GM12872 (cell line): ENCODE results near the gene SPECC1.

Experiments used
- TF ChIP-seq, protein P1 (sequence below): IDR thresholded peaks from 3 replicates; pipeline ENCODE4 v1.5.1; 2011; ENCODE audit warnings: low read depth, mild to moderate bottlenecking, low read length, moderate library complexity; ENCODE audit not compliant: insufficient read depth

The SPECC1 gene

DNA sequence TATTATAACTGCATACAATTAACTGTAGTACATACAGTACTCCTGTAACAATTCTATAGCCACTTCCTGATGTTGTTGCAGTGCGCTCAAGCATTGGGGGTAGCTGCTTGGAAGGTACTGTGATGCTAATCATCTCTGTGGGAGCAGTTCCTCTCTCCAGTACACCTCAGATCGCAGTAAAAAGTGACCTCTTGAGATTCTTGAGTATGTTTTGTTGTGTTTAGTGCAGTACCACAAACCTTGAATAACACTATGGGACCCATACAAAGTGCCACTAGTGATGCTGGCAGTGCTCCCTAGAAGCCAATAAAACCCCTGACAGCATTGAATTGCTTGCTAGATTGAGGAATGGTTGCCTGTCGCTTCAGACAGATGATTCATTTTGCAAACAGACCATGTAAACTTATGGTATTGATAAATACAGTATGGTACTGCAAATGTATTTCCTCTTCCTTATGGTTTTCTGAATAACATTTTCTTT, 193.0 kb downstream of the SPECC1 start:
- TF ChIP-seq, protein P1, sequence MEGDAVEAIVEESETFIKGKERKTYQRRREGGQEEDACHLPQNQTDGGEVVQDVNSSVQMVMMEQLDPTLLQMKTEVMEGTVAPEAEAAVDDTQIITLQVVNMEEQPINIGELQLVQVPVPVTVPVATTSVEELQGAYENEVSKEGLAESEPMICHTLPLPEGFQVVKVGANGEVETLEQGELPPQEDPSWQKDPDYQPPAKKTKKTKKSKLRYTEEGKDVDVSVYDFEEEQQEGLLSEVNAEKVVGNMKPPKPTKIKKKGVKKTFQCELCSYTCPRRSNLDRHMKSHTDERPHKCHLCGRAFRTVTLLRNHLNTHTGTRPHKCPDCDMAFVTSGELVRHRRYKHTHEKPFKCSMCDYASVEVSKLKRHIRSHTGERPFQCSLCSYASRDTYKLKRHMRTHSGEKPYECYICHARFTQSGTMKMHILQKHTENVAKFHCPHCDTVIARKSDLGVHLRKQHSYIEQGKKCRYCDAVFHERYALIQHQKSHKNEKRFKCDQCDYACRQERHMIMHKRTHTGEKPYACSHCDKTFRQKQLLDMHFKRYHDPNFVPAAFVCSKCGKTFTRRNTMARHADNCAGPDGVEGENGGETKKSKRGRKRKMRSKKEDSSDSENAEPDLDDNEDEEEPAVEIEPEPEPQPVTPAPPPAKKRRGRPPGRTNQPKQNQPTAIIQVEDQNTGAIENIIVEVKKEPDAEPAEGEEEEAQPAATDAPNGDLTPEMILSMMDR = no peak

GRCh38 chr17:20203018-20203417, 193.9 kb downstream of the SPECC1 start:
- TF ChIP-seq, protein P1 = no peak

DNA sequence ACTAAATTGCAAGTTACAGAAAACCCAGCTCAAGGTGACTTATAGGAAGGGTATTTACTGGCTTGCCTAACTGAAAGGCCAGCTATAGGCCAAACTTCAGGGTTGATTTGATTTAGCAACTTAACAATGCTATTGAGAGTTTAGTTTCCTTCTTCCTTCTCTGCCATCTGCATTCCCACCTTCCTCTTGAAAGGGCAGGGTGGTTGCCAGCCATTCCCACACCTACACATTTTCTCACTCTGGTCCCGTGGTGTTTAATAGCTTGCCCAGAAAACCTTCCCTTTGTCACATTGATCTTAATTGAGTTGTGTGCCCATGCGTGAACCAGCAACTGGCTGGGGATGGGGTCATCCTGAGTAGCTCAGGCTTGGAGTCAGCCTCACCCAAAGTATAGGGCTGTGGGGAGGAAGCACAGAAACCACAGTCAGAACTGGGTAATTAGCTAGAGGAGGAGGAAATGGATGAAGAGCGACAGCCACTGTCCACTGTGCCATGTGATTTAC, 194.7 kb downstream of the SPECC1 start:
- TF ChIP-seq, protein P1 = no peak

GRCh38 chr17:20205609-20206008, 196.4 kb downstream of the SPECC1 start:
- TF ChIP-seq, protein P1 = no peak

GRCh38 chr17:20206068-20206467, 196.9 kb downstream of the SPECC1 start:
- TF ChIP-seq, protein P1 = no peak

DNA sequence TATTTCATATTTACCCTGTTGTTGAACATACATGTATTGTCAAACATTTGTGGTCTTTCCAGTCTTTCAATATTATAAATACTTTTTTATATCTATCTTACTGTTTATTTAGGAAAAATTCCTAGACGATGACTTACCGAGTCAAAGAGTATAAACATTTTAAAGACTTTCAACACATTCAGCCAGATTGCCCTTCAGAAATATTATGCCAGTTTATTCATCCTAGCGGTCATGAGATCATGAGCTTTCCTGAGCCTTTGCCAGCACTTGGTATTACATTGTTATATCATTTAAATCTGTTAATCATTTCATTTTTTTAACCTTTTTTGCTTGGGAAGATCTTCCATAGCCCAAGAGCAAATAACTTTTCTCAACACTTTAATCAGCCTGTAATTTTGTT, 197.4 kb downstream of the SPECC1 start:
- TF ChIP-seq, protein P1 = no peak

DNA sequence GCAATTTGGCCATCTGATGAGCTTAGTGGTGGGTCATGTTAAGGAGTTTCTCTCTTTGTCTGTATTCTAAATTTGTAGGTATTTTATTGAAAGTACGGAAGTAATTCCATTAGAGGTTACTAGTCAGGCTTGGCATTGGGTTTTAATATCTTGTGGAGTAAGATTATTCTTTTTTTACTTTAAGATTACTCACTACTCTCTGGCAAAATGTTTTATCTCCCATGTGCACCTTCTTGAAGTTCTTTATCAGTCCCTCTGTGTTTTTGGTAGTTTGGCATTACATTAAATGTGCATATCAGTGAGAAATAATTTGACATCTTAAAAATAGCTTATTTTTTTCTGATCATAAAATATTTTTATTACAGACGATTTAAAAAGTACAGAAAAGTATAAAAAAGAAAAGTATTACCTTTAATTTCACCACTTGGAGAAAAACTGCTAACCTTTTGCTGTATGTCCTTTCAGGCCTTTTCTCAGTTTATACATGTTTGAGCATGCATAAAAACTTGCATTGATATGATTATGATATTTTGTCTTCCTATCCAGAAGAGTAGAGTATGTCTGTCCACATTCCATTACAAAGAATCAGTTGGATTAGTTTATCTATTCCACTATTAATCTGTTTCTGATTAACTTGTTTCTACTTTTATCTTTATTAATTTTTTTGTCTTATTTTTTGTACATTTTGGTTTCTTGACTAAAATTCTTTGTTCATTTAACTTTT, 198.3 kb downstream of the SPECC1 start:
- TF ChIP-seq, protein P1 = no peak
